Lower lobe of right lung (tissue), 2 donors: Measurements from ENCODE around the gene PLA2R1. TPM values are rescaled to one million over a fixed set of nuclear protein-coding genes. Genes with fewer than 3 reads are reported as not detected.
A peak's percentile ranks its signal among the peaks of the same experiment; 100 is the strongest.
"Not testable (repeated sequence)": the region's sequence is repeated elsewhere in the genome, so short reads cannot be mapped to it uniquely, and the experiment has no call there.

ENCODE experiments used
- ATAC-seq, 2 donors: fragments of 200-7000 bp; cut with Tn5 transposase; one replicate each; pipeline ENCODE4 v1.9.1; 2020 to 2022; ENCODE audit warnings: mild to moderate bottlenecking in 2 of 2, moderate library complexity in 2 of 2
- DNase-seq: peaks from one replicate; pipeline ENCODE4 v3.0.0-alpha.2; 2020
- H3K27ac ChIP-seq: fragments of 200-600 bp; one replicate; pipeline ENCODE4 v1.8.0; 2022
- H3K27me3 ChIP-seq: fragments of 200-600 bp; one replicate; pipeline ENCODE4 v1.8.0; 2022; ENCODE audit warnings: low read depth
- H3K36me3 ChIP-seq: fragments of 200-600 bp; one replicate; pipeline ENCODE4 v1.8.0; 2022; ENCODE audit warnings: mild to moderate bottlenecking
- H3K4me1 ChIP-seq: fragments of 200-600 bp; one replicate; pipeline ENCODE4 v1.8.0; 2022
- H3K4me3 ChIP-seq: fragments of 200-600 bp; one replicate; pipeline ENCODE4 v1.8.0; 2022; ENCODE audit warnings: mild to moderate bottlenecking
- H3K9me3 ChIP-seq: fragments of 200-600 bp; one replicate; pipeline ENCODE4 v1.8.0; 2022
- CTCF ChIP-seq: fragments of 200-600 bp; IDR thresholded peaks from one replicate; pipeline ENCODE4 v1.8.0; 2022; ENCODE audit warnings: antibody characterized with exemption, mild to moderate bottlenecking
- intact Hi-C: fragments of 100-400 bp; cut with DNase I; formaldehyde crosslinking; loops from one replicate; pipeline ENCODE4 v1.11.0; 2022
- total RNA-seq: library from RNA; stranded (reverse); fragmentation: NEBNext Ultra II Directional; extraction: Animal tissue kit (Norgen Biotek cat#: 25700); gene quantifications from one replicate; pipeline ENCODE4 v1.2.1, GENCODE V29; 2021
- donor health status: DM: no; HTN: yes; CAD: no; lungs with severe emphysema.

The PLA2R1 gene
- total RNA-seq, 1 donor from 2014 or later: 5.6 TPM

- no peak for TF ChIP-seq CTCF
- H3K27ac ChIP-seq: no peak overlapping the region
- no peaks in the 10 kb centered on the region for H3K9me3 ChIP-seq
- H3K27me3 ChIP-seq: no peaks in the 10 kb centered on the region
- no peak overlapping the region for H3K4me3 ChIP-seq
- no peak for DNase-seq
- H3K36me3 ChIP-seq: no peaks in the 10 kb centered on the region
- intact Hi-C loops: no loop called here
- peaks cover 10% of the 10 kb centered on the region for H3K4me1 ChIP-seq
- ATAC-seq: no peak
Observed at GRCh38 chr2:159982842-159983785, 79.3 kb downstream of the PLA2R1 start.

GRCh38 chr2:159982270-159982669 is 80.1 kb downstream of the PLA2R1 start:
- Histone ChIP-seq H3K27ac (no peak overlapping the region), H3K36me3 (no peaks in the 10 kb centered on the region), H3K9me3 (no peaks in the 10 kb centered on the region), H3K27me3 (no peaks in the 10 kb centered on the region), H3K4me3 (no peak overlapping the region), H3K4me1 (peaks cover 10% of the 10 kb centered on the region)
- peak in 1 of 2 donors; percentile 16 for ATAC-seq
- no peak for DNase-seq
- TF ChIP-seq CTCF: no peak
- intact Hi-C loops: no loop called here

GRCh38 chr2:159976527-159977160 is 85.8 kb downstream of the PLA2R1 start:
- no peak for ATAC-seq
- TF ChIP-seq CTCF: no peak

GRCh38 chr2:159973325-159973724 is 89.1 kb downstream of the PLA2R1 start:
- ATAC-seq (no peak), DNase-seq (no peak)
- Histone ChIP-seq H3K36me3 (no peaks in the 10 kb centered on the region), H3K27me3 (no peaks in the 10 kb centered on the region), H3K4me1 (no peaks in the 10 kb centered on the region), H3K27ac (no peak overlapping the region), H3K4me3 (no peak overlapping the region), H3K9me3 (no peaks in the 10 kb centered on the region)
- intact Hi-C loops: no loop called here
- no peak for TF ChIP-seq CTCF

More at GRCh38 chr2:159976527-159977160, 85.8 kb downstream of the PLA2R1 start:
- intact Hi-C loops: no loop called here
- Histone ChIP-seq H3K27me3 (no peaks in the 10 kb centered on the region), H3K36me3 (no peaks in the 10 kb centered on the region), H3K4me1 (no peaks in the 10 kb centered on the region), H3K4me3 (no peak overlapping the region), H3K9me3 (no peaks in the 10 kb centered on the region), H3K27ac (no peak overlapping the region)
- no peak for DNase-seq

- intact Hi-C loops: no loop called here
- no peak for TF ChIP-seq CTCF
- Histone ChIP-seq H3K27ac (no peak overlapping the region), H3K4me1 (no peaks in the 10 kb centered on the region), H3K9me3 (no peaks in the 10 kb centered on the region), H3K36me3 (no peaks in the 10 kb centered on the region), H3K27me3 (no peaks in the 10 kb centered on the region), H3K4me3 (no peak overlapping the region)
- ATAC-seq (no peak), DNase-seq (no peak)
Observed at GRCh38 chr2:159971365-159972152, 90.9 kb downstream of the PLA2R1 start.

GRCh38 chr2:159970548-159970947 is 91.9 kb downstream of the PLA2R1 start:
- H3K27ac ChIP-seq, H3K36me3 ChIP-seq, H3K4me1 ChIP-seq, H3K4me3 ChIP-seq, H3K27me3 ChIP-seq, intact Hi-C loops, DNase-seq, ATAC-seq, H3K9me3 ChIP-seq: not testable (repeated sequence)
